ENCODE results near the gene BOD1.
A peak's percentile ranks its signal among the peaks of the same experiment; 100 is the strongest.
"Not testable (repeated sequence)": the region's sequence is repeated elsewhere in the genome, so short reads cannot be mapped to it uniquely, and the experiment has no call there.

BOD1 gene

DNA sequence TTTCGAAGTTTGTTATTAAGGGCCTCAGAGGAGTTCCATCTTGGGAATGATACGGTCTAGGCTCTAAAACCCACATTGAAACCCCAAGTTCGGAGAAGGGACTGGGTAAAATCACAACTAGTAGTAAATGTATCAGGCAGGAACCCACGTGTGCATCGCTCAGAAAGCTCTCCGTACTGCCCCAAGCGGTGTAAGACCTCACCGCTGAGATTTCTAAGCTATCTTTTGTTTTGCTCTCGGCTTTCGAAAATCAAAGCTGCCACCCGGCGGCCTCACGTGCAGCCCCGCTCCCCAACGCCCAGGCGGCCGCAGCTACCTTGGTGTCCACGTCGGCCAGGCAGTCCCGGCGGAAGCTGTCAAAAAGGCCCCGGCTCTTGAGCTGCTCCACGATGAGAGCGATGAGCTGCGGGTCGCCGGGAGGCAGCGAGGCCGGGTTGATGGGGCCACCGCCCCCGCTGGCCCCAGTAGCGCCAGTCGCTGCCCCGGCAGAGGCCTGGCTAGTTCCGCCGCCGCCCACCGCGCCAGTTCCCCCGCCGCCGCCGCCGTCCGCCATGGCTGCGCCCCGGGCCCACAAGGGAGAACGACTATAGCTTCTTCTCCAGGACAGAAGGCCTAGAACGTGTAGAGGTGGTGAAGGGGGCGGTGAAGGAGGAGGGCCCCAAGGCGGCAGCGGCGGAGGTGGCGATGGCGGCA, 420 bp downstream of the BOD1 start:
- DNase-seq (ENCODE audit: low read depth, low spot score), result peak; percentile 38

DNA sequence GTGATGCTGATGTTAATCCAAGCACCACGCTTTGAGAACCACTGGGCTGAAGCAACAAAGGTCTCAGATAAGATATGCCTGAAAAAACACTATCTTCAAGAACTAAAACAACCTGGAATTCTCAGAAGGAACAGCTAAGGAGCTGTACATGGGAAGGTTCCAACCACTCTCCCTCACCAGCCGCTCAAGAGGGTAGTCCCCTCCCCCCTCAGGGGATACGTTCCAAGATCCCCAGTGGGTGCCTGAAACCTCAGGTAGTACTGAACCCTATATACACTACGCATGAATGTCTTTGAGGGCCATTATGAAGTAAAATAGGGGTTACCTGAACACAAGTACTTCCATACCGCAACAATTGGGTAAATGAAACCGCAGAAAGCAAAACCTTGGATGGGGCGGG, 1.9 kb downstream of the BOD1 start:
- DNase-seq (ENCODE audit: low read depth, low spot score), result no peak

DNA sequence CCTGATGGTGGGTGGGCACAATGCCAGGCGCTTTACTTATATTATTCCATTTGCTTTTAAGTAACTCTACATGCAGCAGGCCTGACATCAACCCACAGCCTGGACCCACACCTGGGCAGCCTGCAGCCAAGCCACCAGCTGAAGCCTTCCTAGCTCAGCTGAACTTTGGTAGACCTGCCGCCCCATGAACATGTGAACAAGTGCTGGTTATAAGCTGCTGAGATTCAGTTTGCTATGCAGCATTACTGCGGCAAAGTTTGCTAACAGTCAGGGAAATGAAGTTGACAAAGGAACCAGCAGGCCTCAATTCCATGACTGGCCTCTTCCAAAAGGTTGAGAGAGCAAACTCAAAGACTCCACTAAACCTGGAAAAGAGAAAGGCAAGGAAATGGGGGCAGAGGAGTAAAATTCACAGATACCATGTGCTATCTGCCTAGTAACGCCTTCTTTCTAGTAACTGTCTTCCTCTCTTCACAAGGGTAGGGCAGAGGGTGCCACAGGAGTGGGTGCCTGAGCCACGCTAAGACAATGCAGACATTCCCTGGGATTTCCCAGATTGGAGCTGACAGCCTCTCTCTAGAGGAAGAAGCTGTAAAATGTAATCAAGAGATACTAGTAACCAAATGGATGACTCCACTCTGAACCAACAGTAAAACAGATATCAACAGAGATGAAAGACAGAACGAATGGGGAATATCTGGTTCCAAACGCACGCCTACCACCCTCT, 2.9 kb downstream of the BOD1 start:
- no peak for DNase-seq (ENCODE audit: low read depth, low spot score)

DNA sequence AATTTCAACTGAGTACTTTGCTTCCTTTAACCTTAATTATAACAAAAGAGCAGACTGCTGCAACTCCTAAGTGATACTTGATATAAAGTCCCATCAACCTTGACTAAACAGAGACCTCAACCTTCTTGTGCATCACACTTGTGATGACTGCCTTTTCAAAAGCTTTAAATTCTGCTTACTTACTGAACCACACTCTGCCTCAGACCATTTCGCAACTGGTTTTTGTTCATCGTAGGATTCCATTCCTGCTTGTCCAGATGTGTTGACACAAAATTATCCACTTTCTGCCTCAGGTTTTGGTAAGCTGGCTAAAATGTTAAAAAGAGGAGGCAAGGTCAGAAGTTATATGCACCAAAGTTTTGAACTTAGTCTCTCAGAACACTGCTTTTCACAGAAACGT, 3.5 kb downstream of the BOD1 start:
- DNase-seq (ENCODE audit: low read depth, low spot score), result no peak

DNA sequence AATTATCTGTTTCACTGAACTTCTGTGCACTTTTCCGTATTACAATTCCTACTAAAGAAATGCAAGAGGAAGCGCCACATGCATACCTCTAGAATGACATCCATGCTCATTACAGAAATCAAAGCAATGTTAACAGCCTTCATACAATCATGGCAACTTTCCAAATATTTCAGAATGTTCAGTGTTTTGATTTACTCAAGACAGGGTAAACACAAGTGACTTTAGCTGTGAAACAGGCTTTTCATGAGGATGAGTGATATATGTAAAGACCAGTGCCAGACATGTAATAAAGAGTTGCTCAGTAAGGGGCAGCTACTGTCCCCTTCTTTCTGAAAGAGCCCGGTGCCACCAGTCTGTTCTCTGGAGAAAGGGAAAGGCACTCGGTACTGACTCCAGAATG, 4.7 kb downstream of the BOD1 start:
- no peak for DNase-seq (ENCODE audit: low read depth, low spot score)

- no peak for DNase-seq (ENCODE audit: low read depth, low spot score)
Measured at GRCh38 chr5:173604141-173604540, 12.3 kb downstream of the BOD1 start.

GRCh38 chr5:173602423-173602822, 14.0 kb downstream of the BOD1 start:
- no peak for DNase-seq (ENCODE audit: low read depth, low spot score)

- DNase-seq (ENCODE audit: low read depth, low spot score), result no peak
Measured at GRCh38 chr5:173598686-173599085, 17.8 kb downstream of the BOD1 start.

GRCh38 chr5:173597304-173597703, 19.1 kb downstream of the BOD1 start:
- DNase-seq (ENCODE audit: low read depth, low spot score), result no peak

- no peak for DNase-seq (ENCODE audit: low read depth, low spot score)
Measured at GRCh38 chr5:173595841-173596240, 20.6 kb downstream of the BOD1 start.

DNA sequence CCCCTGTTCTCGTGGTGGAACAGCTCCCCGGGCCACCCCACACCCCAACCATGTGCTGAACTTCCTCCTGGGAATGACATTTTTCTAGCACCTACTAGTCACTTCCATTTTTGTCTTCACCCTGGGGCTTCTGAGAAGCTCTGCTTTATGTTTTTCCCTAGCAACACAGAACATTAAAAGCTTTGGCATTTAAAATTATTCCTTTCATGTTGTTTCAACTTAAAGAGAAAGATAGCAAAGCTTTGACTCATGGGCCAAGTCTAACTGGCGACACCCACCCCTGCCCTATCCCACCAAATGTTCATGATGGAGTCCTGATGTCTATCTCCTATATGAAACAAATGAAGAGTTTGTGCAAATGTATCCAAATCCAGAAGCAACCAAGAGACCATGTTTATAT, 22.4 kb downstream of the BOD1 start:
- no peak for DNase-seq (ENCODE audit: low read depth, low spot score)

- DNase-seq (ENCODE audit: low read depth, low spot score), result no peak
Measured at GRCh38 chr5:173592050-173592669, 24.3 kb downstream of the BOD1 start.

DNA sequence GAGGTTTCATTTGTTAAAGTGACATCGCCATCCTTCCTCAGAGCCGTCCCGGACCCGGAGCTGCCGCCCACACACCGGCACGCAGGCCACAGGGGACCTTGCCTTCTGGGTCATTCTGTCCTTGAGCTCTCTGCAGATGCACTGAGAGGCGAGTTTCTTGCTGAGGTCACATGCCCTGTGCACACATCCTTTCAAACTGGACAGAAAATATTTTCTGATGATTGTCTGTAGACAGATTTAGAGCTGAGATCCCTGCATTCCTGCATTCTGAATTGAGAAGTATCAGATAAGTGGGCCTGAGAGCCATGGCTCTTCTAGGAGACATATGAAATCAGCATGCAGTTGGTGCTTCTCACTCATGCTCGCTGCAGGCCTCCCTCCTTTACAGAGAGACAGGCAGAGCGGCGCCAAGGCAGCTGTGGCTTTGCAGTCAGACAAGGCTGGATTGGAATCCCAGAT, 25.4 kb downstream of the BOD1 start:
- no peak for DNase-seq (ENCODE audit: low read depth, low spot score)

GRCh38 chr5:173590436-173591055, 25.9 kb downstream of the BOD1 start:
- DNase-seq (ENCODE audit: low read depth, low spot score), result no peak

DNA sequence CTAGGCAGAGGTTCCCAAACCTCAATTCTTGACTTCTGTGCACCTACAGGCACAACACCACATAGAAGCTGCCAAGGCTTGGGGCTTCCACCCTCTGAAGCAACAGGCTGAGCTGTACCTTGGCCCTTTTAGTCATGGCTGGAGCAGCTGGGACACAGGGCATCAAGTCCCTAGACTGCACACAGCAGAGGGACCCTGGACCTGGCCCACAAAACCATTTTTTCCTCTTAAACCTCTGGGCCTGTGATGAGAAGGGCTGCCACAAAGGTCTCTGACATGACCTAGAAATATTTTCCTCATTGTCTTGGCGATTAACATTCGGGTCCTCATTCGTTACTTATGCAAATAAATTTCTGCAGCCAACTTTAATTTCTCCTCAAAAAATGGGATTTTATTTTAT, 30.3 kb downstream of the BOD1 start:
- DNase-seq (ENCODE audit: low read depth, low spot score), result not testable (repeated sequence)

DNA sequence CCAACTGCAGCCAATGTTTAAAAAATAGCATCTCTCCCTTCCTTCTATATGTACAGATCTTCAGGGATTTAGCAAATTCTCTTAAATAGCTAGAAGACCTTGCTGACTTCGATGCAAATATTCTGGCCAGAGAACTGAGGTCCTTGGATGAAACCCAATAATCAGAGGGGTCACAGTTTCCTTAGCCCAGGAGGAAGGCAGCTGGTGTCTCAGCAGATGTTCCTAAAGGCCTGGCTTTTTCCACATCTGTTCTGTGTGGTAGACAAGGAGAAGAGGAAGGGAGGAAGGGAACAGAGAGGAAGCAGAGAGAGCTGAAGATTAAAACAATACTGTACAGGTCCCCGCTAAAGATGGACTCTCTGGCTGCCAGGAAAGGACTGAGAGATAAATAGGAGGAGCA, 33.1 kb downstream of the BOD1 start:
- no peak for DNase-seq (ENCODE audit: low read depth, low spot score)

- DNase-seq (ENCODE audit: low read depth, low spot score), result no peak
Measured at GRCh38 chr5:173582216-173583111, 34.0 kb downstream of the BOD1 start.

DNA sequence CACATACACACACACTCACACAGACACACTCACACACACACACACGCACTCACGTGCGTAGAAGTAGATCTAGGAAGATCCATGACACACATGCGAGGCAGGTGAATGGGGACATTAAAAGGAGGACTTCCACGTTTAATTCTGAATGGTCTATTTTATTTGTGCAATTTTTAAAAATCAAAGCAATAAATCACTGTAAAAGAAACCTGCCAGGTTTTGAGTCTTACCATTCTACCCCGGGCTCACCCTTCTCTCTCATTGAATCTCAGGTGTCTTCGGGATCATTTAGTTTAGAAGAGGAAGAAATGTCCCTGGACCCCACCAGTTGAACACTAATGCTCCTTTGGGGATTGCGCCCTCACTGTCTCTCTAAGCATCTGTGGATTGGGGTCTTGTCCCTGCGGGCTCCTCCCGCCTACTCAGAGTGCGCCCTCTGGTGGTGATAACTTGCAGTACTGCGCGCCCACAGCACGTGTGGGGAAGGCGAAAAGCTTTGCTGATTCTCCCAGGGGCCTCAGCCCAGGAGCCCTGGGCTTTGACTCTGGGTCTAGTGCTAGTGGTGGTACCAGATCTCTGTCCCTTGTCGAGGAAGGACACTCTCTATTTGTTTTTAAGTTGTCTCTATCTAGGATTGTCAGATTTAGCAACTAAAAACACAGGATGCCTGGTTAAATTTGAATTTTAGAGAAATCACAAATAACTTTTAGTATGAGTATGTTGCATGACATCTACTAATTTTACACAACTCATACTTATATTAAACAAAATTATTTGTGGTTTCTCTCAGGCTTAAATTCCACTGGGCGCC, 34.8 kb downstream of the BOD1 start:
- no peak for DNase-seq (ENCODE audit: low read depth, low spot score)

- DNase-seq (ENCODE audit: low read depth, low spot score), result no peak
Measured at GRCh38 chr5:173578947-173579615, 37.4 kb downstream of the BOD1 start.

- no peak for DNase-seq (ENCODE audit: low read depth, low spot score)
Measured at GRCh38 chr5:173577817-173578216, 38.6 kb downstream of the BOD1 start.

Measured in activated naive CD8-positive, alpha-beta T cell treated with anti-CD3 and anti-CD28 coated beads, Interleukin-2, amount 50 U/mL, for 16 hours (primary cell).